K562 (cell line): ENCODE results near the gene ZNF581. TPM values are rescaled to one million over a fixed set of nuclear protein-coding genes. Genes with fewer than 3 reads are reported as not detected.

Experiments
- ATAC-seq: fragments of 200-7000 bp; cut with Tn5 transposase; 3 replicates; pipeline ENCODE4 v1.9.1; 2020; ENCODE audit warnings: moderate library complexity
- BruUV-seq: library from RNA; stranded (reverse); fragments of 400-500 nt; replicated peaks from 2 replicates; lab custom pipeline; 2021; lab: Mats Ljungman, UMichigan
- CTCF ChIA-PET: fragments of 300-600 bp; formaldehyde crosslinking; extraction: SDS; loops from one replicate; lab custom pipeline; 2021; ENCODE audit warnings: low intra/inter-chr PET ratio; lab: Yijun Ruan, JAX
- POLR2A ChIA-PET: fragments of 300-600, 350-650 bp; sonication (Branson Sonifier 250); formaldehyde crosslinking; extraction: SDS; loops from one replicate; lab custom pipeline; 2021; ENCODE audit warnings: antibody characterized with exemption, inconsistent platforms; lab: Yijun Ruan, JAX
- DNase-seq, 4 experiments: peaks; one replicate each; pipeline versions ENCODE4 v3.0.0 to v3.0.0-alpha.2; 2011 to 2018; ENCODE audit warnings: low spot score in 3 of 4, mixed read lengths in 3 of 4; ENCODE audit errors: extremely low read depth in 1 of 4
- FAIRE-seq: peaks from 2 replicates; lab custom pipeline; 2011; peaks lifted over from hg19 to GRCh38; lab: Jason Lieb, UNC
- H2AFZ ChIP-seq: 2 replicates; pipeline ENCODE4 v1.6.0; 2011; ENCODE audit warnings: low read depth, low read length, control low read depth, inconsistent platforms
- H3K27ac ChIP-seq: fragments of 200-600 bp; 3 replicates; pipeline ENCODE4 v1.8.0; 2011; ENCODE audit warnings: low read depth, mild to moderate bottlenecking, control low read depth, inconsistent platforms, low read length, moderate library complexity, mixed read lengths; ENCODE audit errors: extremely low read depth
- H3K27me3 ChIP-seq, 2 experiments: fragments of 300-600 bp in 1 of 2; 2 replicates in 1 of 2; 3 replicates in 1 of 2; pipeline versions ENCODE4 v1.6.0 to v1.8.0; 2011; ENCODE audit warnings: inconsistent platforms in 2 of 2, low read length in 2 of 2, mild to moderate bottlenecking in 1 of 2, mixed read lengths in 1 of 2, moderate library complexity in 1 of 2; ENCODE audit not compliant: control insufficient read depth in 2 of 2, insufficient read depth in 2 of 2
- H3K36me3 ChIP-seq: fragments of 300-600 bp; 3 replicates; pipeline ENCODE4 v1.8.0; 2011; ENCODE audit warnings: mild to moderate bottlenecking, low read length, inconsistent platforms; ENCODE audit not compliant: control insufficient read depth, insufficient read depth
- H3K4me1 ChIP-seq, 2 experiments: fragments of 200-600 bp in 1 of 2; replicated peaks in 1 of 2; 2 replicates in 1 of 2; 3 replicates in 1 of 2; pipeline versions ENCODE4 v1.5.1 to v1.8.0; 2011; ENCODE audit warnings: inconsistent platforms in 2 of 2, low read length in 2 of 2, mild to moderate bottlenecking in 1 of 2, mixed read lengths in 1 of 2, moderate library complexity in 1 of 2; ENCODE audit not compliant: control insufficient read depth in 2 of 2, insufficient read depth in 2 of 2
- H3K4me2 ChIP-seq: 2 replicates; pipeline ENCODE4 v1.6.1; 2011; ENCODE audit warnings: low read length, control low read depth, inconsistent platforms, mixed read lengths; ENCODE audit not compliant: insufficient read depth
- H3K4me3 ChIP-seq: fragments of 200-600 bp; sonication (generic), shearing (Covaris generic); 2 replicates; pipeline ENCODE4 v1.5.1; 2016; ENCODE audit warnings: control low read depth, inconsistent platforms
- H3K79me2 ChIP-seq: fragments of 200-600 bp; 3 replicates; pipeline ENCODE4 v1.8.0; 2011; ENCODE audit warnings: low read length, inconsistent platforms; ENCODE audit not compliant: control insufficient read depth, insufficient read depth
- H3K9ac ChIP-seq, 2 experiments: 2 replicates each; pipeline versions ENCODE4 v1.6.0 to v1.6.1; 2011; ENCODE audit warnings: low read depth in 2 of 2, low read length in 2 of 2, control low read depth in 1 of 2, inconsistent platforms in 1 of 2, mild to moderate bottlenecking in 1 of 2, mixed read lengths in 1 of 2; ENCODE audit not compliant: insufficient read depth in 1 of 2
- H3K9me1 ChIP-seq: one replicate; pipeline ENCODE4 v1.6.0; 2011; ENCODE audit warnings: inconsistent platforms, mild to moderate bottlenecking, low read length, moderate library complexity; ENCODE audit not compliant: control insufficient read depth, insufficient read depth
- H3K9me3 ChIP-seq: replicated peaks from 2 replicates; pipeline ENCODE4 v1.5.1; 2011; ENCODE audit warnings: low read depth, low read length, inconsistent platforms; ENCODE audit not compliant: control insufficient read depth, insufficient read depth
- H4K20me1 ChIP-seq: replicated peaks from 2 replicates; pipeline ENCODE4 v1.6.1; 2011; ENCODE audit warnings: low read length, inconsistent platforms, mixed read lengths; ENCODE audit not compliant: control insufficient read depth, insufficient read depth
- MYC ChIP-seq, 2 experiments: fragments of 250-450 bp in 1 of 2; sonication (Bioruptor Pico) in 1 of 2; IDR thresholded peaks; 2 replicates each; pipeline versions ENCODE4 v1.5.1 to v1.6.1; 2012 to 2021; ENCODE audit warnings: low read depth in 2 of 2, borderline replicate concordance in 1 of 2, improper control_type of control experiment in 1 of 2, low read length in 1 of 2, mild to moderate bottlenecking in 1 of 2, moderate library complexity in 1 of 2
- NFXL1 ChIP-seq: fragments of 450-650 bp; formaldehyde crosslinking; IDR thresholded peaks from 2 replicates; pipeline ENCODE4 v1.4.0; 2021; ENCODE audit warnings: mild to moderate bottlenecking
- POLR2B ChIP-seq: fragments of 450-650 bp; IDR thresholded peaks from 2 replicates; pipeline ENCODE4 v1.6.1; 2018; ENCODE audit warnings: low read depth; ENCODE audit not compliant: partially characterized antibody
- RCOR1 ChIP-seq, 2 experiments: IDR thresholded peaks; 2 replicates each; pipeline ENCODE4 v1.6.1; 2012; ENCODE audit warnings: low read depth in 2 of 2, low read length in 2 of 2, borderline replicate concordance in 1 of 2, improper control_type of control experiment in 1 of 2
- SP1 ChIP-seq: sonication (generic); formaldehyde crosslinking; IDR thresholded peaks from 2 replicates; pipeline ENCODE4 v1.8.1; 2022; ENCODE audit warnings: mild to moderate bottlenecking, missing genetic modification reagents
- SP2 ChIP-seq: IDR thresholded peaks from 2 replicates; pipeline ENCODE4 v1.6.1; 2011; ENCODE audit warnings: mild to moderate bottlenecking, low read depth, low read length, moderate library complexity; ENCODE audit not compliant: poor library complexity, severe bottlenecking; ENCODE audit errors: extremely low read depth
- ZNF561 ChIP-seq: fragments of 450-650 bp; formaldehyde crosslinking; conservative IDR thresholded peaks from 2 replicates; pipeline ENCODE4 v1.4.0; 2020; ENCODE audit warnings: mild to moderate bottlenecking, moderate library complexity
- WGBS: fragments of 100-300 bp; shearing (Covaris generic); methylation state at CpG from one replicate; pipeline ENCODE4 v1.1.6; 2016; ENCODE audit warnings: low coverage, mixed read lengths; ENCODE audit not compliant: insufficient coverage; ENCODE audit errors: missing lambda C conversion rate; 5-methylcytosine and 5-hydroxymethylcytosine counted together
- in situ Hi-C: fragments of 300-500 bp; cut with MboI; formaldehyde crosslinking; loops from 4 replicates; pipeline ENCODE4 v1.15.0; 2018; ENCODE audit warnings: inconsistent platforms, mixed read lengths
- intact Hi-C: fragments of 100-400 bp; cut with micrococcal nuclease; formaldehyde crosslinking; loops from 2 replicates; pipeline ENCODE4 v1.14.2; 2022
- polyA plus RNA-seq, 8 experiments: library from polyadenylated mRNA; depleted of rRNA in 4 of 8; stranded (reverse) in 5 of 8; unstranded in 3 of 8; fragments of >200 nt; fragmentation: Nextera tagmentation in 2 of 8; fragmentation: Illumina TruSeq in 1 of 8; extraction: Ambion mirVana in 2 of 8; extraction: Trizol in 1 of 8; gene quantifications; 2 replicates each; pipeline versions ENCODE4 v1.2.1 to v1.2.3, GENCODE V29; 2011 to 2014; ENCODE audit warnings: inconsistent platforms in 1 of 8, missing spikeins in 1 of 8
- total RNA-seq, 7 experiments: library from RNA; depleted of rRNA in 6 of 7; stranded (reverse); fragments of >200 nt in 6 of 7; fragmentation: Illumina TruSeq in 2 of 7; extraction: Trizol in 2 of 7; gene quantifications; 2 replicates each; pipeline versions ENCODE4 v1.2.1 to v1.2.3, GENCODE V29; 2011 to 2021; ENCODE audit warnings: low replicate concordance in 1 of 7

The ZNF581 gene
- total and polyA plus RNA-seq, 9 of the 15 experiments (the other 6 are each of a cell fraction or from before 2014, with no cell fraction given): 2.4 to 39.4 (median 15.4) TPM

DNA sequence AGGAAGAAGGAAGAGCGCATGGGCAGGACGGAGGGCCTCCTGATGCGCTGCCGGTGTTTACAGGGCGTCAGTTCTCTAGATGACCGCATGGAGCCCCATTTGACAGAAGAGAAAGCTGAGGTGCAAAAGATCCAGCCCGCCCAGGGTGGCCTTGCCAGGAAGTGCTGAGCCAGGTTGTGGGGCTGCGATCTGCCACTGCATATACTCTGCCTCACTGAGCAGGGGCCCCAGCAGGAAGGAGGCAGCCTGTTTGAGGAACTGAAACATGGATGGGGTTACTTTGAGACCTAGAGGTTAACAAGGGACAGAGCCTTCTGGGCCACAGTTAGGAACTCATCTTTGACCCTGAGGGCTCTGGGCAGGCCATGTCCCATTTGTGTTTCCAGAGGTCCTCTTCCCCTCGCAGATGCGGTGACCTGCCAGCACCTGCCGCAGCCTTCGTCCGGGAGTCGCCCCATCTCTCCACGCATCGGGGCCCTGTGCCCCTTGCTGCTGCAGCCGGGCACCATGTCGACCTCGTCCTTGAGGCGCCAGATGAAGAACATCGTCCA is 34.7 kb downstream of the ZNF581 start:
- H3K27me3 ChIP-seq: no peaks in the 10 kb centered on the region
- BruUV-seq: no TSS peak
- no peak for DNase-seq
- ChIA-PET CTCF (no interaction called here), POLR2A (no interaction called here)
- intact Hi-C loops: no loop called here
- no peaks in the 10 kb centered on the region for H3K9me3 ChIP-seq
- ATAC-seq: no peak
- TF ChIP-seq SP2 (no peak), POLR2B (no peak), RCOR1 (IDR thresholded peaks at IDR 0.05; ENCODE audit: borderline replicate concordance in 1 of 2, low read depth in 2 of 2, low read length in 2 of 2) (no peak), SP1 (CRISPR knock-in tag) (no peak), ZNF561 (no peak), NFXL1 (no peak), MYC (IDR thresholded peaks at IDR 0.05; ENCODE audit: low read depth, low read length) (no peak), MYC (CRISPR knock-in tag; IDR thresholded peaks at IDR 0.05; ENCODE audit: borderline replicate concordance, low read depth) (no peak)
- peaks cover 30 to 65% of the 10 kb centered on the region in 2 experiments for H3K4me1 ChIP-seq
- H3K79me2 ChIP-seq: peaks cover 80% of the 10 kb centered on the region
- FAIRE-seq: no peak
- H2AFZ ChIP-seq: no peak overlapping the region
- H3K4me2 ChIP-seq: peak overlapping the region; percentile 89; the same call in 1 of the 2 replicates
- no peak overlapping the region for H3K4me3 ChIP-seq
- H3K27ac ChIP-seq: 0 out of 3 replicates have a peak overlapping the region, but pooled peaks have one; percentile 54
- peak overlapping the region; percentile 81 to 88; a peak in 3 of 4 replicates for H3K9ac ChIP-seq
- peaks cover 30% of the 10 kb centered on the region for H4K20me1 ChIP-seq
- peaks cover 78% of the 10 kb centered on the region; the same call in 2 of the 3 replicates for H3K36me3 ChIP-seq
- peaks cover 6% of the 10 kb centered on the region for H3K9me1 ChIP-seq
- WGBS: 93% methylated on average over 19 of the region's 21 CpGs
- in situ Hi-C loops: no loop called here
